Nephron progenitor cell (in vitro differentiated cells): ENCODE data around the gene IDUA.
"Not testable (repeated sequence)": the region's sequence is repeated elsewhere in the genome, so short reads cannot be mapped to it uniquely, and the experiment has no call there.

Experiments used
- DNase-seq: peaks from one replicate; pipeline ENCODE4 v3.0.0; 2021
- H3K27ac Mint-ChIP-seq: 2 replicates; pipeline ENCODE4 v1.8.0; 2021; ENCODE audit warnings: mild to moderate bottlenecking, moderate library complexity, mixed read lengths
- H3K27me3 Mint-ChIP-seq: 2 replicates; pipeline ENCODE4 v1.8.0; 2021; ENCODE audit warnings: mild to moderate bottlenecking, low read depth, mixed read lengths; ENCODE audit not compliant: poor library complexity
- H3K36me3 Mint-ChIP-seq: 2 replicates; pipeline ENCODE4 v1.8.0; 2021; ENCODE audit warnings: low read depth, mixed read lengths
- H3K4me1 Mint-ChIP-seq: 2 replicates; pipeline ENCODE4 v1.8.0; 2021; ENCODE audit warnings: mixed read lengths
- H3K4me3 Mint-ChIP-seq: 2 replicates; pipeline ENCODE4 v1.8.0; 2021; ENCODE audit warnings: mild to moderate bottlenecking, moderate library complexity, mixed read lengths
- H3K9me3 Mint-ChIP-seq: 2 replicates; pipeline ENCODE4 v1.8.0; 2021; ENCODE audit warnings: mild to moderate bottlenecking, moderate library complexity, mixed read lengths
- TF ChIP-seq, protein P1 (sequence below): fragments of 200-600 bp; sonication (generic); IDR thresholded peaks from 2 replicates; pipeline ENCODE4 v1.5.0; 2021; ENCODE audit warnings: antibody characterized with exemption

IDUA gene

DNA sequence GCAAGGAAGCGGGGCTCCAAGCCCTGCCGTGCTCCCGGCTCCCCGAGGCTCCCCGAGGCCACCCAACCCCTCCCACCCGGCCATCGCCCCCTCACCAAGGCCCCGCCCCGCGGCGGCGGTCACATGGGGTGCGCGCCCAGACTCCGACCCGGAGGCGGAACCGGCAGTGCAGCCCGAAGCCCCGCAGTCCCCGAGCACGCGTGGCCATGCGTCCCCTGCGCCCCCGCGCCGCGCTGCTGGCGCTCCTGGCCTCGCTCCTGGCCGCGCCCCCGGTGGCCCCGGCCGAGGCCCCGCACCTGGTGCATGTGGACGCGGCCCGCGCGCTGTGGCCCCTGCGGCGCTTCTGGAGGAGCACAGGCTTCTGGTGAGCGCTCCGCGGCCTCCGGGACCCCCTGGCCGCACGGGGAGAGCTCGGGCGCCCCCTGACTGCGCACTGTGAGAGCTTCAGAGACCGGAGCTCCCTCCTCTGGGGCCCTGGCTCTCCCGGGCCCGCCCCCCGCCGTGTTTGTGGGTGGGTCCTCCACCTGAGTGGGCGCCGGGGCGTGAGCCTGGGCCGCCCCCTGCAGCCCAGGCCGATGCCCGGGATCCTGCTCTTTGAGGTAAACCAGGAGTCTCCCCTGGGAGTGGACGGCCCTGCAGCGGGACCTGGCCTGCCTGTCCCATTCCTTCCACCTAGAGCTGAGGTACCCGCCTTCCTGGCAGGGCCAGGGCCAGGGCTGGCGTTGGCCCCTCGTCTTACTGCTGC lies at the start of gene IDUA:
IDUA (plus strand) TSS at position 166 of the 745 bp plus-strand sequence; CDS start at position 207, 41 bp downstream.
- DNase-seq = peak; percentile 87
- H3K27ac Mint-ChIP-seq = peak within 1 kb of the TSS; percentile 42
- H3K4me1 Mint-ChIP-seq = peaks cover 23% of the 10 kb centered on the region
- H3K27me3 Mint-ChIP-seq = peaks cover 14% of the 10 kb centered on the region
- TF ChIP-seq, protein P1, sequence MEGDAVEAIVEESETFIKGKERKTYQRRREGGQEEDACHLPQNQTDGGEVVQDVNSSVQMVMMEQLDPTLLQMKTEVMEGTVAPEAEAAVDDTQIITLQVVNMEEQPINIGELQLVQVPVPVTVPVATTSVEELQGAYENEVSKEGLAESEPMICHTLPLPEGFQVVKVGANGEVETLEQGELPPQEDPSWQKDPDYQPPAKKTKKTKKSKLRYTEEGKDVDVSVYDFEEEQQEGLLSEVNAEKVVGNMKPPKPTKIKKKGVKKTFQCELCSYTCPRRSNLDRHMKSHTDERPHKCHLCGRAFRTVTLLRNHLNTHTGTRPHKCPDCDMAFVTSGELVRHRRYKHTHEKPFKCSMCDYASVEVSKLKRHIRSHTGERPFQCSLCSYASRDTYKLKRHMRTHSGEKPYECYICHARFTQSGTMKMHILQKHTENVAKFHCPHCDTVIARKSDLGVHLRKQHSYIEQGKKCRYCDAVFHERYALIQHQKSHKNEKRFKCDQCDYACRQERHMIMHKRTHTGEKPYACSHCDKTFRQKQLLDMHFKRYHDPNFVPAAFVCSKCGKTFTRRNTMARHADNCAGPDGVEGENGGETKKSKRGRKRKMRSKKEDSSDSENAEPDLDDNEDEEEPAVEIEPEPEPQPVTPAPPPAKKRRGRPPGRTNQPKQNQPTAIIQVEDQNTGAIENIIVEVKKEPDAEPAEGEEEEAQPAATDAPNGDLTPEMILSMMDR = peak; percentile 49
- no peaks in the 10 kb centered on the region for H3K9me3 Mint-ChIP-seq
- no peaks in the 10 kb centered on the region for H3K36me3 Mint-ChIP-seq
- peak within 1 kb of the TSS; percentile 90 for H3K4me3 Mint-ChIP-seq

DNA sequence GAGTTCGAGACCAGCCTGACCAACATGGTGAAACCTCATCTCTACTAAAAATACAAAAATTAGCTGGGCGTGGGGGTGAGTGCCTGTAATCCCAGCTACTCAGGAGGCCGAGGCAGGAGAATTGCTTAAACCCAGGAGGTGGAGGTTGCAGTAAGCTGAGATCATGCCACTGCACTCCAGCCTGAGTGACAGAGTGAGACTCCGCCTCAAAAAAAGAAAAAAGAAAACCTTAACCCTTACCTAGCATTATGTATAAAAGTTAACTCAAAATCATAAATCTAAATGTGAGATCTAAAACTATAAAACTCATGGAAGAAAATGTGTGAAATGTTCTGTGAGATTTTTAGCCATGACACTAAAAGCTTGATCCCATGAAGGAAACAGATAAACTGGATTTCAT lies 47.3 kb upstream of the IDUA start:
- not testable (repeated sequence) for H3K9me3 Mint-ChIP-seq, H3K36me3 Mint-ChIP-seq, H3K4me1 Mint-ChIP-seq, H3K27ac Mint-ChIP-seq, H3K4me3 Mint-ChIP-seq, DNase-seq
- peaks cover 87% of the 10 kb centered on the region for H3K27me3 Mint-ChIP-seq

DNA sequence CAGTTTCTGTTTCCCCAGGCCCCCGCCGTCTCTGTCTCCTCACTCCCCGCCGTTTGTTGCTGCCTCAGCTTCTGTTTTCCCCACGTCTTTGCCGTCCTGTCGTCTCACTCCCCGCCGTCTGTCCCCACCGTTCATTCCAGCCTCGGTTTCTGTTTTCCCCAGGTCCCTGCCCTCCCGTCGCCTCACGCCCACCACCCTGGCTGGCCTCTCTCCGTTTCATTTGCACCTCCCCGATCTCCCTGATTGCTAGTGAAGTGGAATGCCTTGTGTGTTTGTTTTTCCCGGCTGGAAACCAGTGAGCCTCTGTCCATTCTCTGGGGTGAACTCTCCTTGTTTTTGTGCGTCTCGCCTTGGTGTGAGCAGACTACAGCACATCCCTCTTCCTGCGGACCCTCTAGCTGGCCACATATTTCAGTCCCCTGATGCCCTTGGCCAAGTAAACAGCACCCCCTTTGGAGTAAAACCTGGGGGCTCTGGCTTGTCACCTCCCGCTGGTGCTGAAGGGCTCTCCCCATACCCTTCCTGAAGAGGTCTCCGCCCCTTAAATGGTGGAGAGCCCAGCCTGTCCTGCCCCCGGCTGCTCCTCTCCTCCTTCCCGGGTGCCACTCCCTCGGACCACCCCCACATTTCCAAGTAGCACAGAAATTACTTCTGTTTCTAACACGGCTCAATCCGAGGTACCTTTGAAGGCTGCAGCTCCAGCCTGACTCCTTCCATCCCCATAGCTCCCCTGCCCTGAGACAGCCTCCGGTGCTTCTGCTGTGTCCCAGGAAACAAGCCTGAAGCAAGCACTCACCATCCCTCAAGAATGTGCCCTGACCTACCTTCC lies 41.4 kb upstream of the IDUA start:
- H3K36me3 Mint-ChIP-seq = no peaks in the 10 kb centered on the region
- H3K9me3 Mint-ChIP-seq = no peaks in the 10 kb centered on the region
- peak overlapping the region; percentile 77 for H3K4me3 Mint-ChIP-seq
- H3K27me3 Mint-ChIP-seq = peaks cover 59% of the 10 kb centered on the region
- DNase-seq = no peak
- no peak overlapping the region for H3K27ac Mint-ChIP-seq
- TF ChIP-seq, protein P1 = no peak
- peaks cover 40% of the 10 kb centered on the region for H3K4me1 Mint-ChIP-seq

DNA sequence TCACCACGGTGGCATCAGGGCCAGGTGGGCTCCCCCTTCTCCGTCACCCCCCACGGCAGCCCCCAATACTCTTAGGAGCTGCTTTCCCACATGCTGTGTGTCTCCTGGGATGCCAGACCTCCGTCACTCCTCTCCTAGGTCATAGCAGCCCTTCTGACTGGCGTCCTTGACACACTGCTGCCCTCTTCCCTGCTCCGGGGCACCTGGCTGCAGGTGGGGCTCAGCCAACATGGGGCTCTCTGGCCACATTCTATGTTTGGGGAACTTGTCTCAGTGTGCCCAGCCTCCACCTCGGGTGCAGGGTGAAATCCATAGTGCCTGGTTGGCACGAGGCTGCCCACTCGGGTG lies 40.8 kb upstream of the IDUA start:
- Mint-ChIP-seq H3K9me3 (no peaks in the 10 kb centered on the region), H3K36me3 (no peaks in the 10 kb centered on the region), H3K27me3 (peaks cover 57% of the 10 kb centered on the region), H3K4me1 (peaks cover 45% of the 10 kb centered on the region), H3K27ac (no peak overlapping the region), H3K4me3 (peak overlapping the region; percentile 77)
- TF ChIP-seq, protein P1 = no peak
- no peak for DNase-seq

DNA sequence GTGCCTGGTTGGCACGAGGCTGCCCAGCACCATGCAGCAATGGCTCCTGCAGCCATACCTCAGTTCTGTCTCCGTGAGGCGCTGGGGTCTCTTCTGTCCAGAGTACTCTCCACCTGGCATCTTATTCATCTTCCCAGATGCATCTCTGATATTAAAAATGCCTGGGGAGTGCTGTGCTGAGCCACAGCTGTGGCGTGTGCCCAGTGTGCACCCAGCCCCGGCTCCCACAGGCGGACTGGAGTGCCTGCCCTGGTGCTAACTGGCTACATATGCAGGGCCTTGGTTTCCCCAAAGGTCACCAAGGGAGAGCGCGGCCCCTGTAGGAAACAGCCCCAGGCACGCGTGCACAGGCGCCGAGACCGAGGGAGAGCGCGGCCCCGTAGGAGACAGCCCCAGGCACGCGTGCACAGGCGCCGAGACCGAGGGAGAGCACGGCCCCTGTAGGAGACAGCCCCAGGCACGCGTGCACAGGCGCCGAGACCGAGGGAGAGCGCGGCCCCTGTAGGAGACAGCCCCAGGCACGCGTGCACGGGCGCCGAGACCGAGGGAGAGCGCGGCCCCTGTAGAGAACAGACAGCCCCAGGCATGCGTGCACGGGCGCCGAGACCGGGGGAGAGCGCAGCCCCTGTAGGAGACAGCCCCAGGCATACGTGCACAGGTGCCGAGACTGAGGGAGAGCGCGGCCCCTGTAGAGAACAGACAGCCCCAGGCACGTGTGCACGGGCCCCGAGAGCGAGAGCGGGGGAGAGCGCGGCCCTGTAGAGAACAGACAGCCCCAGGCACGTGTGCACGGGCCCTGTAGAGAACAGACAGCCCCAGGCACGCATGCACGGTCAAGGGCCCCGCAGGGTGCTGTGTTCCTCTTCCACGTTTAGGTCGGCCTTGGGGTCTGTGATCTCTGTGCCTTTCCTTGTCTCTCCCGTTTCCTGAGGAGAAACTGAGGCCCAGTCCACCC lies 40.0 kb upstream of the IDUA start:
- no peaks in the 10 kb centered on the region for H3K36me3 Mint-ChIP-seq
- TF ChIP-seq, protein P1 = no peak
- no peaks in the 10 kb centered on the region for H3K9me3 Mint-ChIP-seq
- H3K27me3 Mint-ChIP-seq = peaks cover 56% of the 10 kb centered on the region
- peaks cover 53% of the 10 kb centered on the region for H3K4me1 Mint-ChIP-seq
- H3K4me3 Mint-ChIP-seq = no peak overlapping the region
- no peak for DNase-seq
- H3K27ac Mint-ChIP-seq = no peak overlapping the region
